SK-N-DZ (cell line): ENCODE data around the gene DUSP2.

Experiments
- DNase-seq: peaks from one replicate; pipeline ENCODE4 v3.0.0-alpha.2; 2015; ENCODE audit warnings: low spot score

DUSP2 gene

DNA sequence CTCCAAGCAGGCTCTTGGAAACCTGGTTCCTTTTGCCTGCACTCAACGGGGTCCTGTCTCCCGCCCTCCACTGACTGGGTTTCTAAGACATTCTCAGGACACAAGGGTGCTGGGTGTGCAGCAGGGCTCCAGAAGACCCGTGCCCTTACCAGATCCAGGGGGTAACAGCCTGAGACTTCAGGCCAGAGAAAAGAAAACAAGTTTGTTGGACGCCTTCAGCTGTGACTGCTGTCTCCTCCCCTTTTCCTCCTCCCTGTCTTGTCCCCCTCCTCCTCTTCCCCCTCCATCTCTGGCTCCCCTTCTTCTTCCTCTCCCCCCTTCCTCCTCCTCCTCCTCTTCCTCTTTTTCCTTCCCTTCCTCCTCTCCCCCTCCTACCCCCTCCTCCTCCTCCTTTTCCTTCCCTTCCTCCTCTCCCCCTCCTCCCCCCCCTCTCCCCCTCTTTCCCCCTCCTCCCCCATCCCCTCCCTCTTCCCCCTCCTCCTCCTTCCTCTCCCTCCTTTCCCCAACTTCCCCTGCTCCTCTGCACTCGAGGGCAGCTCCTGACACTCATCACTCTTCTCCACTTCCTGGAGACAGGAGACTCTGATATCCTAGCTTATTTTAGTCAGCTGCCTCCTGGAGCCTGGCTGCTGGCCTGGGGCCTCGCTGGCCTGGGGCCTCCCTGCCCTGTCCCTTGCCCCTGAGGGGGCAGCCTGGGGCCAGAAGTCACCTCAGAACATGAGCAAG is 41.3 kb downstream of the DUSP2 start:
- no peak for DNase-seq

DNA sequence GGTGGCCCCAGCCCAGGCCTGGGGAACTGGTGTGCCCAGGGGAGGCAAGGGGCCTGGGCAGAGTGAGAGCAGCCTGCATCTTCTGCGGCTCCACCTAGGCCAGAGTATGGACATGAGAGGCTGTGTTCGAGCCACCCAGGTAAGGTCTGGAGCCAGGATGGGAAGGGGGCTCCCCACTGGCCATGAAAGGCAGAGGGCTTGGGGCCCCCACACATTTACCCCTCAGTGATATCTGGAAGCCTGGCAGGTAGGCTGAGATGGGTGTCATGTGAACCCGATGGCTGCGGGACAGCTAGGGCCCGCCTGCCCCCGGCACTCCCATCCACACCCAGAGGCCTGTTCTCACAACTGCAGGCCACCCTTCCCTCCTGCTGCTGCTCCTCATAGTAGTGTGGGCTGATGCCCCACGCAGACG is 42.0 kb downstream of the DUSP2 start:
- no peak for DNase-seq

DNA sequence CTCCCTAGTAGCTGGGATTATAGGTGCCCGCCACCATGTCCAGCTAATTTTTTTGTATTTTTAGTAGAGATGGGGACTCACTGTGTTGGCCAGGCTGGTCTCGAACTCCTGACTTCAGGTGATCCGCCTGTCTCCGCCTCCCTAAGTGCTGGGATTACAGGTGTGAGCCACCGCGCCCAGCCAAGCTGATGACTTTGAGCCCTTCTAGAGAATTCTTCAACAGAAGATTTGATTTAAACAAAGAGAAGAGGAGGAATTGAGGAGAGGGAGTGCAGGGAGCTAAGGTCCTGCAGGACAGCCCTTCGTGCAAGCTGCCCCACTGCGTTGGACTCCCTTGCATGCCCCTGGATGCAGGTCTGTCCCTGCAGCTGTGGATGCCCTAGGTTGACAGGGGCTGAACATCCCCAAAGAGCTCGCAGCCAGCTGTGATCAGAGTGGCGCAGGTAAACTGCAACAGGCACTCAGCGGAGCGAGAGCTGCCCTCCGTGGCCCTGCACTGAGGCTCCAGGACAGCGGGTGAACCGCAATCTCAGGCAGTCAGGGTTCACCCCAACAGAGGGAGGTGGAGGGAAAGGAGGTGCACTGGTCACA is 42.5 kb downstream of the DUSP2 start:
- no peak for DNase-seq

DNA sequence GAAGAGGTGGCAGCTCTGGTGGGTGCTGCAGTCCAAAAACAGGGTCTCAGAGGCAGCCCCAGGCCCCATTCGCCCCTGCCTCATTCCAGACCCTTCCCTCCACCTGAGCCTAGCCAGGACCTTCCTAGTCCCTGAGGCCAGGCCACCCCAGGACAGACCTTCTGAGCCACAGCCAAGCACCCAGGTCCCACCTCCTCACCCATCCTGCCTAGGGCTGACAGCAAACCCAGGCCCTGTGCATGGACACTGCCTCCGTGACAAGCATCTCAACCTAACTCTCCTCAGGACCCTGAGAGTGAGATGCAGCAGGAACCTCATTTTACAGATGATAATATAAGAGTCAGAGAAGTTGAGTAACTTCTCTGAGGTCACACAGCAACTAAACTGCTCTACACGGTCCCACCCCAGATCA is 44.3 kb downstream of the DUSP2 start:
- DNase-seq = no peak

DNA sequence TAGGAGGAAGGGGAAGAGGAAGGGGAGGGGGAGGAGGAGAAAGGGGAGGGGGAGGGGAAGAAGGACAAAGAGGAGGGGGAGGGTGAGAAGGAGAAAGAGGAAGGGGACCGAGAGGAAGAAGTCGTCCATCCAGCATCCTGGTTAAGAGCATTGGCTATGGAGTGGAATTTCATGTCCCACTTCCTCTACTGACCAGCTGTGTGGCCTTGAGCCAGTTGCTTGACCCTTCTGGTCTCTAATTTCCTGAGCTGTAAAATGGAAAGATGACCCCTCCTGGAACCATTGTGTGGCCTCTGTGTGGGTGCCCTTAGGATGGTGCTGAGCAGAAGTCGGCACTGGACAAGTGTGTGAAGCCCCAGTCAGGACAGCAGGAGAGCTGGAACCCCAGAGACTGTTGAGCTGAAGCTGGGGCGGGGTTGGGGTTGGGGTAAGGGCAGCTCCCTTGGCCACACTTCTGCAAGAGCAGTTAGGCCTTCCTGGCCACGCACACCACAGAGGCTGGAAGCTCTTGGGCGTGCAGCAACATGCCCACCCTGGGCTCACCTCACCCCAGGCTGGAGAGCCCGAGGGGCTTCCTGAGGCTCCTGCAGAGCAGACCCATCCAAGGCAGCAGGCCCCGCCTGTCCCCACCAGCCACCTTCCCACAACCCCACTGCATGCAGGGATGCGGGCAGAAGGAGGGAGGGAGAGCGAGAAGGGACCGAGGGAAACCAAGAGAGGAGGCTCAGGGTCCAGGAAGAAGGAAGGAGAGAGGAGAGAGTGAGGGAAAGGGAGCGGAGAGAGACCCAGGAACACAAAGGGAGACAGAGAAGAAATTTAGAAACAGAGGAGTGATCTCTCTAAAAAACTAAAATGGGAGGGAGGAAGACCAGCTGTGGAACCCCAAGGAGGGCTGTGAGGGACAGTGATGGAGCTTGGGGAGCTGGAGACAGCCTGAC is 45.1 kb downstream of the DUSP2 start:
- no peak for DNase-seq

DNA sequence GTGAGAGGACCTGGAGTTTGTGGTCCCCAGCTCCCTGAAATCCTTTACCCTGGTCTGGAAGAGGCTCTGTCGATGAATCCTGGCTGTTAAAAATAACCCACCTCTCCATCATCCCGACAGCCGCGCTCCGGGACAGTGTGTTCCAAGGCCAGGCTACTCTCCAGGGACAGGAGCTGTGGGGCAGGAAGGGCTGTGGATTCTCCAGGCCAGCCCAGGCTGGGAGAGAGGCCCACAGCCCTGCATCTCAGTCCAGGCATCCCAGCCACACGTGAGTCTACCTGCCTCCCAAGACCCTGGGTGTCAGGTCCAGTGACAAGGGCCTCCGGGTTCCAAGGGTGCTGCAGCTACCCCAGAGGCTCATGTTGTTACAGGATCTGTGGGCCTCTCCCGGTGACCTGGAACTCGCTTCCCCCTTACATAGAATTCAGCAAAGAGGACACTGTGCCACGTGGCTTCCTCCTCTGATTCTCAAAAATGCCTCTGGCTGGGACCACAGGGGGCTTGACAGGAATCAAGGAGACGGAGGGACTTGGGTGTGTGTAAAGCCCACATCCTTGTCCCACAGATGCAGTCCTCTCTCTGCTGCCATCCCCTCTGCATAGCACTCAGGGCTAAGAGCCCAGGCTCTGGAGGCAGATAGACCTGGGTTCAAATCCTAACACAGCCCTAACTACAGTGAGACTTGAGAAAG is 46.2 kb downstream of the DUSP2 start:
- no peak for DNase-seq

DNA sequence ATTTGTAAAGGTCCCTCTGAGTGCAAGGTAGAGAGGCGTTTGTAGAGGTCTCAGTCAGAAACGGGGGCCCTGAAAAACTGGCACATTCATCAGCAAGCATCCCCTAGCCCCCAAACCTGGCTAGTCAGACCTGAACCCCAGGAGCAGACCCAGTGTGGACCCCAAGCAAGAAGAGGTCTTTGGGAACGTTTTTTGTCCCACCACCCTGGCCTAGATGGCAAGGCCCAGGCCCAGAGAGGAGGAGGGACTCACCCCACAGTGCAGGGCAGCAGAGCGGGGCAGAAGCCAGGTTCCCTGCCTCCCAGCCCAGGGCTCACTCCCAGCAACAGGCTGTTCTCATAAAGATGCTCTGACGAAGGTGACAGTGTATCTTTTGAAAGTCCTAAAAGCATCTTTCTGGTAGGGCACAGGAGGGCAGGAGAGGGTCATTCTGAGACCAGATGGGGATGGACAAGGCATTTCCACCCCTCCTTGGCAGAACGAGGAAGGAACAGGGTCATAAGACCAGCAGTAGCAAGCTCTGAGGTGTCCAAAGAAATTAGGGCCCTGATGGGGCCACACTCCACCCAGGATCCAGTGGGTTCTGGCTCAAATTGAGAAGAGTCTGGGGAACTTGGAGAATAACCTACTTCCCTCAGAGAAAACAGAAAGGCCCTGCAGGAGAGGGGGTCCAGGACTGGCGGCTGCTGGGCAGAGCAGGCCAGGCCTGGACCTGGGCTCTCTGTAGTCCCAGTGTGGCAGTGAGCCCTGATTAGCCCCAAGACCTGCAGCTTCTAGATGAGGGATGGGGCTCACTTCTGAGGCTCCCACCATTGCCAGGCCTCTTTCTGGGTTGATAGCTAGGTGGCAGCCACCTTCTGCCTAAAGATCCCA is 47.1 kb downstream of the DUSP2 start:
- no peak for DNase-seq

DNA sequence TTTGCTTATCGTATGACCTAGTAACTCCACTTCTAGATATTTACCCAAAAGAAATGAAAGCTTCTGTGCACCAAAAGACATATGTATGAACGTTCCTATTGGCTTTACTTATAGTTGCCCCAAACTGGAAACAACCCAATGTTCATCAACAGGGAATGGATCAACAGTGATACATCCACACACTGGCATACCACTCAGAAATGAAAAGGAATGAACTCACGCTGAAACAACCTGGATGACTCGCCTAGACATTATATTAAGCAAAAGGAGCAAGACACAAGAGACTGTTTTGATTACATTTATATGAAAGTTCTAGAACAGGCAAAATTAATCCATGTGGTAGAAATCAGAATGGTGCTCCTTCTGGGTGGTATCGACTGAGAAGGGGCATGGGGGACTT is 47.8 kb downstream of the DUSP2 start:
- DNase-seq = no peak

DNA sequence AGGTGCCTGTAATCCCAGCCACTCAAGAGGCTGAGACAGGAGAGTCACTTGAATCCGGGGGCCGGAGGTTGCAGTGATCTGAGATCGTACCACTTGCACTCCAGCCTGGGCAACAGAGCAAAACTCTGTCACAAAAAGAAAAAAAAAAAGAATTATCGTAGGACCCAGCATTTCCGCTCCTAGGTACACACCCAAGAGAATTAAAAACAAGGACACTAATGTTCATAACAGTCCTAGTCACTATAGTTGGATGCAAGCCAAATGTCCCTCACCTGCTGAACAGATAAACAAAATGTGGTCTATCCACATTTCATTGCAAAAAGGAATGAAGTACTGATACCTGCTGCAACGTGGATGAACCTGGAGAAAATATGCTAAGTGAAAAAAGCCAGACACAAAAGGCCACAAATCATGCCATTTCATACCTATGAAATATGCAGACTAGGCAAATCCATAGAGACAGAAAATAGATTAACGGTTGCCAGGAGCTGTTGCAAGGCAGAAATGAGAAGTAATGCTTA is 50.1 kb downstream of the DUSP2 start:
- no peak for DNase-seq

DNA sequence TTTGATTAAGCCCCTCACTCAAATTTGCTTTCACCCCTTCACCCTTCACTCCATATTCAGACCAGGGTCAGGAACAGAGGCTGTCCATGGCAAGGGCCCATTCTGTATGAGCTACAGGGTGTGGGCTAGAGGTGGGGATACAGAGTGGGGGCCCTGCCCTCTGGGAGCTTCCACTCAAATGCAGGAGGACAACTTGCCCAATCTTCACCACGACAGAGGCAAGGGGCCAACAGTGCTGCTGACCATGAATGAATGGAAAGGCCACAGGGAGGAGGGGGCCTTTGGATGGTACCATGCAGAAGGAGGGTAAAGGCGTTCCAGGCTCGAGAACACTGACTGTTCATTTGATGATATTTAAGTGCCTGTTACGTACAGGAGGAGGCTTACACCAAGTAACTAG is 51.7 kb downstream of the DUSP2 start:
- DNase-seq = no peak
